Esophagus squamous epithelium (tissue), 5 donors: ENCODE results near the gene KDM5C. TPM values are rescaled to one million over a fixed set of nuclear protein-coding genes. Genes with fewer than 3 reads are reported as not detected.

Experiments used
- DNase-seq: peaks from one replicate; lab custom pipeline; 2025; lab: John Stamatoyannopoulos, UW
- H3K27ac ChIP-seq, 4 donors: fragments of 200-600 bp; sonication (generic); one replicate each; pipeline ENCODE4 v1.5.1; 2016 to 2019; ENCODE audit warnings: mild to moderate bottlenecking in 1 of 4
- H3K27me3 ChIP-seq, 4 donors: fragments of 200-600 bp; sonication (generic); 1 replicate in 3 of 4; 2 replicates in 1 of 4; pipeline versions ENCODE4 v1.5.1 to v1.6.0; 2017 to 2021; ENCODE audit warnings: antibody characterized with exemption in 1 of 4
- H3K36me3 ChIP-seq, 3 donors: fragments of 200-600 bp; sonication (generic); one replicate each; pipeline ENCODE4 v1.5.1; 2016 to 2019
- H3K4me1 ChIP-seq, 3 donors: fragments of 200-600 bp; sonication (generic); one replicate each; pipeline ENCODE4 v1.5.1; 2017 to 2019
- H3K4me3 ChIP-seq, 4 donors: fragments of 200-600 bp; sonication (generic); 1 replicate in 3 of 4; 2 replicates in 1 of 4; pipeline ENCODE4 v1.5.1; 2016 to 2019; ENCODE audit warnings: mild to moderate bottlenecking in 2 of 4, moderate library complexity in 1 of 4
- H3K9me3 ChIP-seq, 3 donors: fragments of 200-600 bp; sonication (generic); one replicate each; pipeline ENCODE4 v1.5.1; 2016 to 2019
- POLR2A ChIP-seq, 4 donors: fragments of 450-650 bp; IDR thresholded peaks; one replicate each; pipeline ENCODE4 v1.6.1; 2017; ENCODE audit warnings: antibody characterized with exemption in 4 of 4, mild to moderate bottlenecking in 4 of 4, moderate library complexity in 3 of 4
- WGBS, 2 donors: methylation state at CpG; one replicate each; pipeline ENCODE4 v1.1.5; 2018; 5-methylcytosine and 5-hydroxymethylcytosine counted together
- intact Hi-C: fragments of 100-400 bp; cut with DNase I; formaldehyde crosslinking; loops from one replicate; pipeline ENCODE4 v1.15.0; 2022
- total RNA-seq, 4 donors: library from RNA; depleted of rRNA; stranded (reverse); fragments of >200 nt; gene quantifications; one replicate each; pipeline ENCODE4 v1.1.0, GENCODE V29; 2016
- TF ChIP-seq, protein P1 (sequence below), 6 experiments: fragments of 450-650 bp in 4 of 6; fragments of 200-600 bp in 2 of 6; sonication (generic) in 2 of 6; IDR thresholded peaks; one replicate each; pipeline ENCODE4 v1.5.1; 2016 to 2019; ENCODE audit warnings: antibody characterized with exemption in 6 of 6, mild to moderate bottlenecking in 4 of 6, moderate library complexity in 4 of 6
- donor health status: DM: yes; HTN: yes; CAD: no.

The KDM5C gene
- total RNA-seq, 4 donors from 2014 or later = 74.2 to 108 (median 80.2) TPM

DNA sequence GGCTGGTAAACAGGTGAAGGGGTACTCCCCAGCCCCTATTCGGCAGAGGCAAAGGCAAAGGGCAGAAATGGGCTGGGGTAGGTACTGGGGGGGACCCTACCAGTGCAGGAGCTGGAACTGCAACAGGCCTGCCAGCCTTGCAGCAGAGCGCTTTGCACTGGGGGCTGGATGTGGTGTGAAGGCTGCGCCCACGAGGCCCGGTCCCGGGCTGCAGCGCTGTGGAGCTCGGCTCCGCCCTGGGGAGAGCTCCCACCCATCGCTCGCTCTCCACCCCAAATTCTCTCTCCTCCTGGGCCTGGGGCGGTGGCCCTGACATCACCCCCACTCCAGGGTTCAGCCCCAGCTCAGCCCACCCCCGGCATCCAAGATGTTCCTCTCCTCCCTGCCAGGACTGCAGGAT, 32.2 kb upstream of the KDM5C start:
- Histone ChIP-seq H3K9me3 (no peaks in the 10 kb centered on the region), H3K4me1 (no peaks in the 10 kb centered on the region), H3K36me3 (peaks cover 0 to 26% (median 0%) of the 10 kb centered on the region in 3 donors), H3K27ac (no peak overlapping the region), H3K27me3 (no peaks in the 10 kb centered on the region), H3K4me3 (no peak overlapping the region)
- TF ChIP-seq POLR2A (IDR thresholded peaks at IDR 0.05) = no peak
- TF ChIP-seq, protein P1, sequence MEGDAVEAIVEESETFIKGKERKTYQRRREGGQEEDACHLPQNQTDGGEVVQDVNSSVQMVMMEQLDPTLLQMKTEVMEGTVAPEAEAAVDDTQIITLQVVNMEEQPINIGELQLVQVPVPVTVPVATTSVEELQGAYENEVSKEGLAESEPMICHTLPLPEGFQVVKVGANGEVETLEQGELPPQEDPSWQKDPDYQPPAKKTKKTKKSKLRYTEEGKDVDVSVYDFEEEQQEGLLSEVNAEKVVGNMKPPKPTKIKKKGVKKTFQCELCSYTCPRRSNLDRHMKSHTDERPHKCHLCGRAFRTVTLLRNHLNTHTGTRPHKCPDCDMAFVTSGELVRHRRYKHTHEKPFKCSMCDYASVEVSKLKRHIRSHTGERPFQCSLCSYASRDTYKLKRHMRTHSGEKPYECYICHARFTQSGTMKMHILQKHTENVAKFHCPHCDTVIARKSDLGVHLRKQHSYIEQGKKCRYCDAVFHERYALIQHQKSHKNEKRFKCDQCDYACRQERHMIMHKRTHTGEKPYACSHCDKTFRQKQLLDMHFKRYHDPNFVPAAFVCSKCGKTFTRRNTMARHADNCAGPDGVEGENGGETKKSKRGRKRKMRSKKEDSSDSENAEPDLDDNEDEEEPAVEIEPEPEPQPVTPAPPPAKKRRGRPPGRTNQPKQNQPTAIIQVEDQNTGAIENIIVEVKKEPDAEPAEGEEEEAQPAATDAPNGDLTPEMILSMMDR (IDR thresholded peaks at IDR 0.05) = no peak
- intact Hi-C loops = no loop called here
- 78 to 84% methylated on average over 7 to 10 of the region's 13 CpGs for WGBS, 2 donors
- DNase-seq = no peak

DNA sequence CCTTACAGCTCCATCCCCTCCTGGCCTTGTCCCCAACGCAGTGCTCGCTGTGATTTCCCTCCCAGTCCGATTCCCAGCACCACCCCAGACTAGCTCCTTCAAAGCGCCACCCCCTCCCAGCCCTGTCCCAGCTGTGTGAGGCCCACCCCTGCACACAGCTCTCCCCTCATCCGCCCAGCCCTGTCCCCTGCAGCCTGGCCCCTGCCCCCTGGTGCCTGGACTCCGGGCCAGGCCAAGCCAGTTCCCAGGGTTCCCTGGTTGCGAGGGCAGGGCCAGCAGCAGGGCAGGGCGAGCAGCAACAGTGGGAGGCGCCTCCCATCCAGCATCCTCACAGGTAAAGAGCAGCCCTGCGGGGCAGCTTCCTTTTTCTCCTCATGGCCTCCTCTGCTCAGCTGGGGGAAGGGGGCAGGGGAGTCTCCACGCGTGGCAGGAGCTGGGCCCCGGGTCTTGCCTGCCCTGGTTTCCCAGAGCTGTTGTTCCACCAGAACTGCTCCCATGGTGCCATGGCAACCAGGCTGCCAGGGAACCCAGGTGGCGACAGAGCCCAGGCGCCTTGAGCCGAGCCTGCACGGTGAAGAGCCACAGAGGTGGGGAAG, 31.5 kb upstream of the KDM5C start:
- no peak overlapping the region for H3K27ac ChIP-seq
- intact Hi-C loops = no loop called here
- no peak overlapping the region for H3K4me3 ChIP-seq
- H3K36me3 ChIP-seq = peaks cover 0 to 26% (median 0%) of the 10 kb centered on the region in 3 donors
- no peak for TF ChIP-seq POLR2A (IDR thresholded peaks at IDR 0.05)
- TF ChIP-seq, protein P1 (IDR thresholded peaks at IDR 0.05) = no peak
- no peaks in the 10 kb centered on the region for H3K9me3 ChIP-seq
- DNase-seq = no peak
- H3K4me1 ChIP-seq = no peaks in the 10 kb centered on the region
- WGBS, 2 donors = 53 to 80% methylated on average over 1 to 7 of the region's 17 CpGs
- no peaks in the 10 kb centered on the region for H3K27me3 ChIP-seq

DNA sequence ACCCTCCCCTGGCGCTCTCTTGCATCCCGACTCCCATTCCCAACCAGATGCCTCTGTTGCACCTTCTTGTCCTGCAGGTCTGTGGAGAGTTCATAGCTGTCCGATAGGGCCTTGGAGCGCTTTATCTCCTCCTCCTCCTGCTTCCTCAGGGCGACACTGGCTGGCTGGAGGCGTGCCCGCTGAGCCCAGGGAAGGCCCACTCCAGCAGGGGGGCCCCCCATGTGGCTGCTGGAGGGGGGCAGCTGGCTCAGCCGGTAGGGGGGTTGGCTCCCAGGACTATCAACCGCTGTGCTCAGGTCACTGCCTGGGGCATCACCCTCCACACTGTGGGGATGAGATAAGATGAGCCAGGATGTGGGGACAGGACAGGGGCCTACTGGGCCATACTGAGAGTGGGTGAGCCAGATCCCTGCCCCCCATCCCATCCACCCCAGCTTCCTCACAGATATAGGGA, 30.8 kb upstream of the KDM5C start:
- no peak for DNase-seq
- no peaks in the 10 kb centered on the region for H3K4me1 ChIP-seq
- intact Hi-C loops = no loop called here
- H3K27ac ChIP-seq = no peak overlapping the region
- no peak overlapping the region for H3K4me3 ChIP-seq
- H3K9me3 ChIP-seq = no peaks in the 10 kb centered on the region
- TF ChIP-seq, protein P1 (IDR thresholded peaks at IDR 0.05) = no peak
- TF ChIP-seq POLR2A (IDR thresholded peaks at IDR 0.05) = no peak
- WGBS, 2 donors = 94% methylated on average over 4 of the region's 9 CpGs; no CpG with 5 or more reads in 1 of the 2 donors
- H3K36me3 ChIP-seq = peaks cover 0 to 31% (median 0%) of the 10 kb centered on the region in 3 donors
- H3K27me3 ChIP-seq = no peaks in the 10 kb centered on the region

DNA sequence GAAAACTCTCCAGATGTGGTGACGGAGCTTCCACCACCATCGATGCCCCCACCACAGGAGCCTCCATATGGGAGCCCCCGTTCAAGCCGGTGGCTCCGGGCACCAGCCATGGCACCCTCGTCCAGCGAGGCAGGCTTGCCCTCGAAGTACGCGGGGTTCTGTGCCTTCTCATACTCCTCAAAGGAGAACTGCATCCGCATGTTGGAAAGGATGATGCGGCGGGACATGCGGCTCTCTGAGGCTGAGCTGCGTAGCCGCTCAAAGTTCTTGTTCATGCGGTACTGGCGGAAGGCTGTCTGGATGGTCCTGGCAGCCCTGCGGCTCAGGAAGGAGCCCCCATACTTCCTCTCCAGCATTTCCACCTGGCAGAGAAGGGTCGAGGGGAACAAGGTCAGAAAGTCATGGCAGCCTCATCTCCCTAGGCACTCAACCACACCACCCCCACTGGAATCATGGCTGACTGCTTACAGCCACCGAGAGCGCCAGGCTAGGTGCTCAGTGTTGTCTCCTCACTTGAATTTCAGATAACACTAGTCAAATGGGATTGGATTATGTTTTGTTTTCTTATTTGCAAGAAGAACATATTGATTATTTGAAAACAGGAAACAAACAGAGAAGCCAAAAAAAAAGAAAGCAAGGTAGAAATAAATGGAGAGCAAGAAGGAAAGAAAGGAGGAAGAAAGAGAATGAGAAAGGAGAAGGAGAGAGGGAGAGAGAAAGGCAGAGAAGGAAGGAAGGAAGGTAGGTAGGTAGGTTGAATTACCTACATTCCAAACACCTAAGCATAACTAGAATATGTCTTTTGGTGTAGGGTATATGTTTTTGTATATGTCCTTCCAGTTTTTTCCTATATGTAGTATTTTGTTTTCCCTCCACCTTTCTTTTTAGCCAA, 29.8 kb upstream of the KDM5C start:
- no peak for DNase-seq
- TF ChIP-seq POLR2A (IDR thresholded peaks at IDR 0.05) = no peak
- TF ChIP-seq, protein P1 (IDR thresholded peaks at IDR 0.05) = no peak
- H3K4me1 ChIP-seq = no peaks in the 10 kb centered on the region
- H3K27me3 ChIP-seq = no peaks in the 10 kb centered on the region
- no peaks in the 10 kb centered on the region for H3K9me3 ChIP-seq
- WGBS, 2 donors = 81 to 97% methylated on average over 8 to 11 of the region's 22 CpGs
- intact Hi-C loops = no loop called here
- H3K4me3 ChIP-seq = no peak overlapping the region
- H3K36me3 ChIP-seq = peaks cover 0 to 40% (median 0%) of the 10 kb centered on the region in 3 donors
- no peak overlapping the region for H3K27ac ChIP-seq
